ENCODE measurements around the gene LRP2BP. TPM values are rescaled to one million over a fixed set of nuclear protein-coding genes. Genes with fewer than 3 reads are reported as not detected.

Gene LRP2BP
- total and polyA plus RNA-seq, 2 experiments from 2014 or later = 0.28 to 1.7 TPM

- TF ChIP-seq ZNF462 (CRISPR knock-in tag; IDR thresholded peaks at IDR 0.05) = no peak
- no peak for TF ChIP-seq REST (IDR thresholded peaks at IDR 0.05; ENCODE audit: unreplicated experiment)
- TF ChIP-seq CREB1 (CRISPR knock-in tag; IDR thresholded peaks at IDR 0.05; ENCODE audit: low read depth) = no peak
- TF ChIP-seq ZNF114 (CRISPR knock-in tag; IDR thresholded peaks at IDR 0.05) = no peak
- no peak for TF ChIP-seq EZH2phosphoT487 (IDR thresholded peaks at IDR 0.05; ENCODE audit: unreplicated experiment)
- no peak for TF ChIP-seq CTCF (conservative IDR thresholded peaks at IDR 0.05; ENCODE audit: low read depth in 2 of 2)
- no peak for TF ChIP-seq EZH2 (IDR thresholded peaks at IDR 0.05; ENCODE audit: low read depth, unreplicated experiment)
- TF ChIP-seq STAT1 (IDR thresholded peaks at IDR 0.05; ENCODE audit: unreplicated experiment) = no peak
- TF ChIP-seq POLR2AphosphoS5 (IDR thresholded peaks at IDR 0.05; ENCODE audit: low read depth) = no peak
- TF ChIP-seq NANOG (IDR thresholded peaks at IDR 0.05; ENCODE audit: borderline replicate concordance) = no peak
- TF ChIP-seq ZNF331 (CRISPR knock-in tag; IDR thresholded peaks at IDR 0.05; ENCODE audit: low read depth) = no peak
- TF ChIP-seq JUNB (IDR thresholded peaks at IDR 0.05; ENCODE audit: unreplicated experiment) = no peak
These were observed 33.9 kb upstream of the LRP2BP start (continued) for GRCh38 chr4:185429660-185430059.
